ENCODE measurements around the gene ZNF335. TPM values are rescaled to one million over a fixed set of nuclear protein-coding genes. Genes with fewer than 3 reads are reported as not detected.

The ZNF335 gene
- total and polyA plus RNA-seq, 2 of the 13 experiments (the other 11 are each of a cell fraction or from before 2014, with no cell fraction given) = 9.7 to 13.7 TPM

DNA sequence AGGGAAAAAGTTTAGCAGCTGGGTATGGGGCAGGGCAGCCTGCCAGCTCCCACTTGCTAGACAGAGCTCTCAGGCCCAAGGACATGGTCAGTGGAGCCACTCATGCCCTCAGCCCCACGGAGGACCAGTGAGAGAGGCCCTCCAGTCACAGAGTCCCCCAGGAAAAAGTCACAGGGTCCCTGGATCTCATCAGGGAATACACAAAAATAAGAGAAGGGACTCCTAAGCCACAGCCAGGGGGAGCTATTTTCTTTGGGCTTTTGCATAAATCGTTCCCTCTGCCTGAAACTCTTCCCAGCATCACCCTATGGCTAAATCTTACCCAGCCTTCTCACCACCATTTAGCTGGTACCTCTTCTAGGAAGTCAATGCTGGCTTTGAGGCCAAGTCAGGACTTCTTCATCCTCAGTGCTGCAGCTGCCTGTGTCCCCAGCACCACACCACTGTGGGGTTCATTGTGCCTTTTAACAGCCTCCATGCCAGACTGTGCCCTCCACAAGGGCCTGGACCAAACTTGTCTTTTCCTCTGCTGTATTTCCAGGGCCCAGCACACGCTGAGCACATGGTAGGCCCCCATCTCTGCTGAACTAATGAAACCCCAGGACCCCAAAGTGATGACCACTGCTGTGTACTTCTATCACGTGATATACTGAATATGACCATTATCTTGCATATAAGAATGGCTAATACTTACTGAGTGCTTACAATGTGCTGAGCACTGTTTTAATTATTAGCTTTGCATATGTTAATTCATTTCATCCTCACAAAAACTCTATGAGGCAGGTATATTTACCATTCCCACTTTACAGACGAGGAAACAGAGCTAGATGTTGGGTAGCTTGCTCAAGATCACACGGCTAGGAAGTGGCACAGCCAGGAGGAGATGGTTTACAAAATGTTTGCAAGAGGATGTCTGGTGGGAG is 2.0 kb downstream of the ZNF335 start (continued):
- TF ChIP-seq KLF11 (CRISPR knock-in tag; IDR thresholded peaks at IDR 0.05) (no peak), CHCHD3 (CRISPR knock-in tag; IDR thresholded peaks at IDR 0.05) (0 out of 2 replicates have a peak, but pooled peaks have one; percentile 41), SRF (IDR thresholded peaks at IDR 0.05; ENCODE audit: low read depth, low read length) (no peak), BRCA1 (CRISPR knock-in tag; IDR thresholded peaks at IDR 0.05) (no peak), MIXL1 (CRISPR knock-in tag; IDR thresholded peaks at IDR 0.05) (no peak), MTA3 (CRISPR knock-in tag; IDR thresholded peaks at IDR 0.05) (no peak), ZNF136 (CRISPR knock-in tag; IDR thresholded peaks at IDR 0.05; ENCODE audit: low read depth) (no peak), SP1 (IDR thresholded peaks at IDR 0.05) (no peak), SP1 (CRISPR knock-in tag; IDR thresholded peaks at IDR 0.05) (0 out of 2 replicates have a peak, but pooled peaks have one; percentile 22), ZZZ3 (CRISPR knock-in tag; IDR thresholded peaks at IDR 0.05; ENCODE audit: borderline replicate concordance) (no peak), ZNF431 (CRISPR knock-in tag; IDR thresholded peaks at IDR 0.05; ENCODE audit: borderline replicate concordance, low read depth) (no peak), ZNF768 (CRISPR knock-in tag; IDR thresholded peaks at IDR 0.05) (no peak), EZH2 (conservative IDR thresholded peaks at IDR 0.05; ENCODE audit: low read depth, low read length) (no peak), ZIK1 (CRISPR knock-in tag; IDR thresholded peaks at IDR 0.05; ENCODE audit: borderline replicate concordance, low read depth) (no peak), ZNF234 (CRISPR knock-in tag; conservative IDR thresholded peaks at IDR 0.05) (no peak), ERF (CRISPR knock-in tag; IDR thresholded peaks at IDR 0.05) (no peak), ZNF282 (IDR thresholded peaks at IDR 0.05; ENCODE audit: partially characterized antibody) (no peak), ZMAT3 (CRISPR knock-in tag; conservative IDR thresholded peaks at IDR 0.05) (no peak), HNF4A (CRISPR knock-in tag; IDR thresholded peaks at IDR 0.05) (no peak; the same call in 1 of the 2 replicates), EEA1 (CRISPR knock-in tag; IDR thresholded peaks at IDR 0.05; ENCODE audit: borderline replicate concordance) (no peak), POLR2AphosphoS5 (IDR thresholded peaks at IDR 0.05; ENCODE audit: low read depth, low read length) (no peak), JDP2 (CRISPR knock-in tag; IDR thresholded peaks at IDR 0.05; ENCODE audit: borderline replicate concordance) (no peak), THAP11 (CRISPR knock-in tag; IDR thresholded peaks at IDR 0.05) (no peak)
- TF ChIP-seq, protein P1, sequence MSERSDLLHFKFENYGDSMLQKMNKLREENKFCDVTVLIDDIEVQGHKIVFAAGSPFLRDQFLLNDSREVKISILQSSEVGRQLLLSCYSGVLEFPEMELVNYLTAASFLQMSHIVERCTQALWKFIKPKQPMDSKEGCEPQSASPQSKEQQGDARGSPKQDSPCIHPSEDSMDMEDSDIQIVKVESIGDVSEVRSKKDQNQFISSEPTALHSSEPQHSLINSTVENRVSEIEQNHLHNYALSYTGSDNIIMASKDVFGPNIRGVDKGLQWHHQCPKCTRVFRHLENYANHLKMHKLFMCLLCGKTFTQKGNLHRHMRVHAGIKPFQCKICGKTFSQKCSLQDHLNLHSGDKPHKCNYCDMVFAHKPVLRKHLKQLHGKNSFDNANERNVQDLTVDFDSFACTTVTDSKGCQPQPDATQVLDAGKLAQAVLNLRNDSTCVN (CRISPR knock-in tag; IDR thresholded peaks at IDR 0.05; ENCODE audit: borderline replicate concordance) = no peak
- TF ChIP-seq, protein P2, sequence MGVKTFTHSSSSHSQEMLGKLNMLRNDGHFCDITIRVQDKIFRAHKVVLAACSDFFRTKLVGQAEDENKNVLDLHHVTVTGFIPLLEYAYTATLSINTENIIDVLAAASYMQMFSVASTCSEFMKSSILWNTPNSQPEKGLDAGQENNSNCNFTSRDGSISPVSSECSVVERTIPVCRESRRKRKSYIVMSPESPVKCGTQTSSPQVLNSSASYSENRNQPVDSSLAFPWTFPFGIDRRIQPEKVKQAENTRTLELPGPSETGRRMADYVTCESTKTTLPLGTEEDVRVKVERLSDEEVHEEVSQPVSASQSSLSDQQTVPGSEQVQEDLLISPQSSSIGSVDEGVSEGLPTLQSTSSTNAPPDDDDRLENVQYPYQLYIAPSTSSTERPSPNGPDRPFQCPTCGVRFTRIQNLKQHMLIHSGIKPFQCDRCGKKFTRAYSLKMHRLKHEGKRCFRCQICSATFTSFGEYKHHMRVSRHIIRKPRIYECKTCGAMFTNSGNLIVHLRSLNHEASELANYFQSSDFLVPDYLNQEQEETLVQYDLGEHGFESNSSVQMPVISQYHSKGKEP (CRISPR knock-in tag; IDR thresholded peaks at IDR 0.05) = no peak
- TF ChIP-seq, protein P3, sequence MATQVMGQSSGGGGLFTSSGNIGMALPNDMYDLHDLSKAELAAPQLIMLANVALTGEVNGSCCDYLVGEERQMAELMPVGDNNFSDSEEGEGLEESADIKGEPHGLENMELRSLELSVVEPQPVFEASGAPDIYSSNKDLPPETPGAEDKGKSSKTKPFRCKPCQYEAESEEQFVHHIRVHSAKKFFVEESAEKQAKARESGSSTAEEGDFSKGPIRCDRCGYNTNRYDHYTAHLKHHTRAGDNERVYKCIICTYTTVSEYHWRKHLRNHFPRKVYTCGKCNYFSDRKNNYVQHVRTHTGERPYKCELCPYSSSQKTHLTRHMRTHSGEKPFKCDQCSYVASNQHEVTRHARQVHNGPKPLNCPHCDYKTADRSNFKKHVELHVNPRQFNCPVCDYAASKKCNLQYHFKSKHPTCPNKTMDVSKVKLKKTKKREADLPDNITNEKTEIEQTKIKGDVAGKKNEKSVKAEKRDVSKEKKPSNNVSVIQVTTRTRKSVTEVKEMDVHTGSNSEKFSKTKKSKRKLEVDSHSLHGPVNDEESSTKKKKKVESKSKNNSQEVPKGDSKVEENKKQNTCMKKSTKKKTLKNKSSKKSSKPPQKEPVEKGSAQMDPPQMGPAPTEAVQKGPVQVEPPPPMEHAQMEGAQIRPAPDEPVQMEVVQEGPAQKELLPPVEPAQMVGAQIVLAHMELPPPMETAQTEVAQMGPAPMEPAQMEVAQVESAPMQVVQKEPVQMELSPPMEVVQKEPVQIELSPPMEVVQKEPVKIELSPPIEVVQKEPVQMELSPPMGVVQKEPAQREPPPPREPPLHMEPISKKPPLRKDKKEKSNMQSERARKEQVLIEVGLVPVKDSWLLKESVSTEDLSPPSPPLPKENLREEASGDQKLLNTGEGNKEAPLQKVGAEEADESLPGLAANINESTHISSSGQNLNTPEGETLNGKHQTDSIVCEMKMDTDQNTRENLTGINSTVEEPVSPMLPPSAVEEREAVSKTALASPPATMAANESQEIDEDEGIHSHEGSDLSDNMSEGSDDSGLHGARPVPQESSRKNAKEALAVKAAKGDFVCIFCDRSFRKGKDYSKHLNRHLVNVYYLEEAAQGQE (IDR thresholded peaks at IDR 0.05; ENCODE audit: borderline replicate concordance in 1 of 2, low read depth in 1 of 2, low read length in 2 of 2) = no peak

All from HepG2 (cell line).